Fibroblast of lung (primary cell): Measurements from ENCODE around the gene KCNMA1. TPM values are rescaled to one million over a fixed set of nuclear protein-coding genes. Genes with fewer than 3 reads are reported as not detected.

ENCODE experiments used
- DNase-seq, 2 donors: peaks; one replicate each; pipeline versions ENCODE4 v3.0.0 to v3.0.0-alpha.2; 2010; ENCODE audit warnings: low read depth in 2 of 2
- H2AFZ ChIP-seq: 2 replicates; pipeline ENCODE4 v1.5.1; 2012; ENCODE audit warnings: low read length, control low read depth, inconsistent platforms
- H3K27ac ChIP-seq: 2 replicates; pipeline ENCODE4 v1.5.1; 2011; ENCODE audit warnings: low read length, control low read depth; ENCODE audit not compliant: insufficient read depth
- H3K27me3 ChIP-seq: 2 replicates; pipeline ENCODE4 v1.5.1; 2011; ENCODE audit warnings: mild to moderate bottlenecking, low read length; ENCODE audit not compliant: control insufficient read depth, insufficient read depth
- H3K36me3 ChIP-seq: 2 replicates; pipeline ENCODE4 v1.5.1; 2011; ENCODE audit warnings: low read length; ENCODE audit not compliant: control insufficient read depth, insufficient read depth
- H3K4me1 ChIP-seq: 2 replicates; pipeline ENCODE4 v1.5.1; 2011; ENCODE audit warnings: low read length; ENCODE audit not compliant: control insufficient read depth, insufficient read depth; ENCODE audit errors: extremely low read depth
- H3K4me2 ChIP-seq: 2 replicates; pipeline ENCODE4 v1.5.1; 2011; ENCODE audit warnings: low read length, control low read depth; ENCODE audit not compliant: insufficient read depth; ENCODE audit errors: extremely low read depth
- H3K4me3 ChIP-seq, 4 experiments: fragments of 200-600 bp in 1 of 4; sonication (generic) in 1 of 4; replicated peaks in 1 of 4; 2 replicates each; pipeline ENCODE4 v1.5.1; 2011 to 2016; ENCODE audit warnings: low read length in 4 of 4, low read depth in 3 of 4, mild to moderate bottlenecking in 3 of 4, control low read depth in 2 of 4, inconsistent platforms in 1 of 4, mixed read lengths in 1 of 4; ENCODE audit not compliant: insufficient read depth in 1 of 4; ENCODE audit errors: control extremely low read depth in 1 of 4
- H3K79me2 ChIP-seq: 2 replicates; pipeline ENCODE4 v1.5.1; 2012; ENCODE audit warnings: mild to moderate bottlenecking, low read length, inconsistent platforms; ENCODE audit not compliant: control insufficient read depth, insufficient read depth
- H3K9ac ChIP-seq: 2 replicates; pipeline ENCODE4 v1.5.1; 2011; ENCODE audit warnings: mild to moderate bottlenecking, low read length, control low read depth; ENCODE audit not compliant: insufficient read depth
- H3K9me3 ChIP-seq: 2 replicates; pipeline ENCODE4 v1.5.1; 2012; ENCODE audit warnings: low read depth, low read length; ENCODE audit not compliant: control insufficient read depth, insufficient read depth
- H4K20me1 ChIP-seq: 2 replicates; pipeline ENCODE4 v1.5.1; 2011; ENCODE audit warnings: low read length; ENCODE audit not compliant: control insufficient read depth, insufficient read depth; ENCODE audit errors: extremely low read depth
- EZH2 ChIP-seq: IDR thresholded peaks from 2 replicates; pipeline ENCODE4 v1.5.1; 2012; ENCODE audit warnings: low read length, control low read depth, mild to moderate bottlenecking; ENCODE audit errors: missing control alignments
- polyA plus RNA-seq, 2 donors: library from polyadenylated mRNA; depleted of rRNA in 1 of 2; stranded (reverse) in 1 of 2; unstranded in 1 of 2; fragments of >200 nt; gene quantifications; 2 replicates each; pipeline ENCODE4 v1.2.1, GENCODE V29; 2011 to 2012; ENCODE audit warnings: missing spikeins in 1 of 2
- total RNA-seq: library from RNA; depleted of rRNA; stranded (reverse); fragments of >200 nt; gene quantifications from 2 replicates; pipeline ENCODE4 v1.2.1, GENCODE V29; 2014
- TF ChIP-seq, protein P1 (sequence below), 2 donors: IDR thresholded peaks in 1 of 2; conservative IDR thresholded peaks in 1 of 2; 1 replicate in 1 of 2; 2 replicates in 1 of 2; pipeline ENCODE4 v1.5.1; 2011 to 2012; ENCODE audit warnings: low read length in 2 of 2, control low read depth in 1 of 2, inconsistent platforms in 1 of 2, low read depth in 1 of 2, mild to moderate bottlenecking in 1 of 2

Gene KCNMA1
- total and polyA plus RNA-seq, 2 donors (not counting 1 experiment from before 2014, with no cell fraction given), result 31.0 to 138 TPM

DNA sequence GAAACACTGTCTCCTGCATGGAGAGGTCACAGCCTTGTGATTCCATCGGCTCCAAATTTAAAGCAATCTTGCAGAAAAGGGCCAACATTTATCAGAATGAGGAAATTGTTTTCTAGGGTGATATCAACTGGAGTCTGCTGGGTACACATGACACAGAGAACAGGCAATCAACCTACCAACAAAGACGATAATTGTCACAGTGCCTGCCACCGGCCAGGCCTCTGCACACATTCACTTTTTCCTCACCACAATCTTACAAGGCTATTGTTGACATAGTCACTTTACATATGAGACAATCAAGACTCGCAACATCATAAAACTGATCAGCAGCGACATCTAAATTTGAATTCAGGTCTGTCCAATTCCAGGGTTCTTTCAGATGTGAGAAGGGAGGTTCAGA, 189.4 kb downstream of the KCNMA1 start:
- Histone ChIP-seq H3K4me1 (no peaks in the 10 kb centered on the region), H3K79me2 (no peaks in the 10 kb centered on the region), H3K36me3 (no peaks in the 10 kb centered on the region), H3K27ac (no peak overlapping the region), H3K27me3 (no peaks in the 10 kb centered on the region), H2AFZ (no peak overlapping the region), H3K9ac (no peak overlapping the region), H3K4me3 (no peak overlapping the region), H3K9me3 (no peaks in the 10 kb centered on the region), H3K4me2 (no peak overlapping the region), H4K20me1 (no peaks in the 10 kb centered on the region)
- TF ChIP-seq, protein P1, sequence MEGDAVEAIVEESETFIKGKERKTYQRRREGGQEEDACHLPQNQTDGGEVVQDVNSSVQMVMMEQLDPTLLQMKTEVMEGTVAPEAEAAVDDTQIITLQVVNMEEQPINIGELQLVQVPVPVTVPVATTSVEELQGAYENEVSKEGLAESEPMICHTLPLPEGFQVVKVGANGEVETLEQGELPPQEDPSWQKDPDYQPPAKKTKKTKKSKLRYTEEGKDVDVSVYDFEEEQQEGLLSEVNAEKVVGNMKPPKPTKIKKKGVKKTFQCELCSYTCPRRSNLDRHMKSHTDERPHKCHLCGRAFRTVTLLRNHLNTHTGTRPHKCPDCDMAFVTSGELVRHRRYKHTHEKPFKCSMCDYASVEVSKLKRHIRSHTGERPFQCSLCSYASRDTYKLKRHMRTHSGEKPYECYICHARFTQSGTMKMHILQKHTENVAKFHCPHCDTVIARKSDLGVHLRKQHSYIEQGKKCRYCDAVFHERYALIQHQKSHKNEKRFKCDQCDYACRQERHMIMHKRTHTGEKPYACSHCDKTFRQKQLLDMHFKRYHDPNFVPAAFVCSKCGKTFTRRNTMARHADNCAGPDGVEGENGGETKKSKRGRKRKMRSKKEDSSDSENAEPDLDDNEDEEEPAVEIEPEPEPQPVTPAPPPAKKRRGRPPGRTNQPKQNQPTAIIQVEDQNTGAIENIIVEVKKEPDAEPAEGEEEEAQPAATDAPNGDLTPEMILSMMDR (conservative IDR thresholded peaks at IDR 0.05 in 1 of 2, IDR thresholded peaks at IDR 0.05 in 1 of 2; ENCODE audit: low read depth in 1 of 2, low read length in 2 of 2), result no peak
- no peak for TF ChIP-seq EZH2
- no peak for DNase-seq

DNA sequence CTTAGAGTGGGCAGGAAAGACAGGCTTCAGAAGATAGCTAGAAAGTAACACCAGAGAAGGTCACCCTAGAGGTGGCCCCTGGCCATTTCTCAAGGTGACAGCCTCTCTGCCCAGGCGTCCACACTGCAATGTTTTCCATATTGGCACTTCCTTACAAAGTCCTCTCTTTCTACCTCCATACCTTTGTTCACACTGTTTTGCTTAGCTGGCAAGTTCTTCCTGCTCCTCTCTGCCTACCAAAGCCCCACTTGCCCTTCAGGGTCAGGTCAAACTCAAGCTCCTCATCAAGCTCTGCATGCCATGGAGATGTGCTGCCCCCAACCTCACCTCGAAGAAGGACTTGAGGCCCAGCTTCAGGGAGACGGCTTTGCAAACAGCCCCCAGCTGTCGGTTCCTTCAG, 190.9 kb downstream of the KCNMA1 start:
- H3K36me3 ChIP-seq, result no peaks in the 10 kb centered on the region

DNA sequence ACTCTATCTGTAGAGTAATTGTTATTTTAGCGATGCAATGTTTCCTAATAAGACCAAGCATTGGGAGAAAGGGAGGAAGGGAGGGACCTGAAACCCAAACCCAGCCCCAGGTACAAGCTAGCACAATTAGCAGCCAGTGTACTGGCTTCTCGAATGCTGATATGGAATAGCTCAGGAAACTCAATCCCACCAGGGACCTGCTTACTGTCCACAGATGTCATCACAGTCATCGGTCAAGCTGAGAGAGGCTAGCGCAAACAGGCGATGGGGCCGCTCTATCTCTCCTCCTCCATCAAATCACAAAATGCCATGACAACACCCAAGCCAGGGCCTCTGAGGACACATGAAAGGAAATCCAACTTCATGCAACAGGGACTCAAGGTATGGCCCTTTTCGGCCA, 192.1 kb downstream of the KCNMA1 start:
- DNase-seq, result no peak
- Histone ChIP-seq H3K79me2 (no peaks in the 10 kb centered on the region), H3K9me3 (no peaks in the 10 kb centered on the region), H3K4me2 (no peak overlapping the region), H3K9ac (no peak overlapping the region), H4K20me1 (no peaks in the 10 kb centered on the region), H3K27me3 (no peaks in the 10 kb centered on the region), H3K36me3 (no peaks in the 10 kb centered on the region), H3K27ac (no peak overlapping the region), H3K4me1 (no peaks in the 10 kb centered on the region), H2AFZ (no peak overlapping the region), H3K4me3 (no peak overlapping the region)
- TF ChIP-seq, protein P1 (conservative IDR thresholded peaks at IDR 0.05 in 1 of 2, IDR thresholded peaks at IDR 0.05 in 1 of 2; ENCODE audit: low read depth in 1 of 2, low read length in 2 of 2), result no peak
- no peak for TF ChIP-seq EZH2

More for the DNA sequence above, 190.9 kb downstream of the KCNMA1 start:
- Histone ChIP-seq H3K27ac (no peak overlapping the region), H3K27me3 (no peaks in the 10 kb centered on the region), H4K20me1 (no peaks in the 10 kb centered on the region), H3K4me1 (no peaks in the 10 kb centered on the region), H3K4me2 (no peak overlapping the region), H3K79me2 (no peaks in the 10 kb centered on the region), H2AFZ (no peak overlapping the region), H3K9me3 (no peaks in the 10 kb centered on the region), H3K4me3 (no peak overlapping the region), H3K9ac (no peak overlapping the region)
- DNase-seq, result no peak
- TF ChIP-seq EZH2, result no peak
- TF ChIP-seq, protein P1 (conservative IDR thresholded peaks at IDR 0.05 in 1 of 2, IDR thresholded peaks at IDR 0.05 in 1 of 2; ENCODE audit: low read depth in 1 of 2, low read length in 2 of 2), result no peak
